Esophagus muscularis mucosa (tissue), 2 donors: Measurements from ENCODE around the gene EIF4E2.

Source experiments
- POLR2A ChIP-seq: fragments of 450-650 bp; IDR thresholded peaks from one replicate; pipeline ENCODE4 v1.6.1; 2017; ENCODE audit warnings: antibody characterized with exemption, moderate library complexity, mild to moderate bottlenecking, low read depth
- POLR2AphosphoS5 ChIP-seq, 2 donors: sonication (generic); formaldehyde crosslinking; IDR thresholded peaks; one replicate each; pipeline ENCODE4 v1.6.1; 2017; ENCODE audit warnings: antibody characterized with exemption in 2 of 2

GRCh38 chr2:232505856-232506255, 44.6 kb upstream of the EIF4E2 start:
- TF ChIP-seq POLR2AphosphoS5 (IDR thresholded peaks at IDR 0.05) (no peak), POLR2A (no peak)
